Esophagus (tissue), 2 donors: Measurements from ENCODE around the gene SPATA21. TPM values are rescaled to one million over a fixed set of nuclear protein-coding genes. Genes with fewer than 3 reads are reported as not detected.
"Not testable (repeated sequence)": the region's sequence is repeated elsewhere in the genome, so short reads cannot be mapped to it uniquely, and the experiment has no call there.

Experiments used
- H3K27ac ChIP-seq, 2 donors: one replicate each; pipeline ENCODE4 v1.5.1; 2013; ENCODE audit warnings: low read depth in 2 of 2, mild to moderate bottlenecking in 2 of 2, inconsistent platforms in 1 of 2, low read length in 1 of 2, moderate library complexity in 1 of 2
- H3K27me3 ChIP-seq, 2 donors: one replicate each; pipeline ENCODE4 v1.6.1; 2013; ENCODE audit warnings: low read length in 2 of 2, control low read depth in 1 of 2, mild to moderate bottlenecking in 1 of 2; ENCODE audit not compliant: insufficient read depth in 2 of 2, control insufficient read depth in 1 of 2
- H3K36me3 ChIP-seq, 2 donors: one replicate each; pipeline ENCODE4 v1.6.1; 2013; ENCODE audit warnings: low read length in 1 of 2; ENCODE audit not compliant: control insufficient read depth in 2 of 2, insufficient read depth in 2 of 2
- H3K4me1 ChIP-seq, 2 donors: one replicate each; pipeline ENCODE4 v1.6.1; 2013; ENCODE audit warnings: low read length in 1 of 2; ENCODE audit not compliant: control insufficient read depth in 2 of 2, insufficient read depth in 2 of 2
- H3K4me3 ChIP-seq, 2 donors: one replicate each; pipeline ENCODE4 v1.5.1; 2013; ENCODE audit warnings: low read length in 2 of 2, mild to moderate bottlenecking in 2 of 2, low read depth in 1 of 2, moderate library complexity in 1 of 2
- H3K9me3 ChIP-seq, 2 donors: one replicate each; pipeline ENCODE4 v1.6.1; 2013; ENCODE audit warnings: mild to moderate bottlenecking in 2 of 2, low read depth in 1 of 2, low read length in 1 of 2, moderate library complexity in 1 of 2; ENCODE audit not compliant: control insufficient read depth in 2 of 2, insufficient read depth in 1 of 2
- WGBS, 2 donors: extraction: QIAGEN DNeasy Blood & Tissue Kit; methylation state at CpG; one replicate each; pipeline ENCODE4 v1.1.7; 2013; 5-methylcytosine and 5-hydroxymethylcytosine counted together
- polyA plus RNA-seq, 2 donors: library from polyadenylated mRNA; stranded (reverse); fragments of 200-250 nt; gene quantifications; one replicate each; pipeline ENCODE4 v1.2.3, GENCODE V29; 2013
- donor health status: healthy with polysubstance abuse.
- donor health status: Bipolar disorder and iron deficiency.

Gene SPATA21
- polyA plus RNA-seq, 2 donors: 0.08 to 0.13 TPM

- not testable (repeated sequence) for H3K4me1 ChIP-seq, H3K4me3 ChIP-seq, H3K27me3 ChIP-seq, H3K27ac ChIP-seq, H3K9me3 ChIP-seq
- 99 to 100% methylated on average over 2 of the region's 2 CpGs for WGBS, 2 donors
- peaks cover 0 to 23% of the 10 kb centered on the region in 2 donors for H3K36me3 ChIP-seq
Observed at GRCh38 chr1:16474891-16475290, 37.7 kb upstream of the SPATA21 start.

GRCh38 chr1:16474166-16474800 is 37.1 kb upstream of the SPATA21 start:
- Histone ChIP-seq H3K27ac (no peak overlapping the region), H3K9me3 (no peaks in the 10 kb centered on the region), H3K27me3 (no peaks in the 10 kb centered on the region), H3K4me1 (no peaks in the 10 kb centered on the region), H3K36me3 (peaks cover 0 to 23% of the 10 kb centered on the region in 2 donors), H3K4me3 (no peak overlapping the region)
- 90% methylated on average over 28 of the region's 28 CpGs for WGBS, 2 donors

GRCh38 chr1:16468558-16468957 is 31.3 kb upstream of the SPATA21 start:
- Histone ChIP-seq H3K36me3 (peaks cover 0 to 5% of the 10 kb centered on the region in 2 donors), H3K9me3 (no peaks in the 10 kb centered on the region), H3K27ac (no peak overlapping the region), H3K4me1 (no peaks in the 10 kb centered on the region), H3K27me3 (no peaks in the 10 kb centered on the region), H3K4me3 (no peak overlapping the region)
- WGBS, 2 donors: 78 to 89% methylated on average over 3 of the region's 3 CpGs

GRCh38 chr1:16464917-16465625 is 27.8 kb upstream of the SPATA21 start:
- Histone ChIP-seq H3K36me3 (peaks cover 0 to 14% of the 10 kb centered on the region in 2 donors), H3K4me3 (no peak overlapping the region), H3K27me3 (no peaks in the 10 kb centered on the region), H3K9me3 (no peaks in the 10 kb centered on the region), H3K4me1 (no peaks in the 10 kb centered on the region), H3K27ac (no peak overlapping the region)
- 91 to 92% methylated on average over 21 of the region's 21 CpGs for WGBS, 2 donors

GRCh38 chr1:16462773-16463330 is 25.6 kb upstream of the SPATA21 start:
- Histone ChIP-seq H3K4me1 (no peaks in the 10 kb centered on the region), H3K27ac (no peak overlapping the region), H3K9me3 (no peaks in the 10 kb centered on the region), H3K4me3 (no peak overlapping the region), H3K36me3 (peaks cover 8 to 24% of the 10 kb centered on the region in 2 donors), H3K27me3 (no peaks in the 10 kb centered on the region)
- whole genome bisulfite sequencing, 2 donors: 93 to 95% methylated on average over 7 of the region's 7 CpGs

GRCh38 chr1:16461681-16462080 is 24.5 kb upstream of the SPATA21 start:
- Histone ChIP-seq H3K27ac (no peak overlapping the region), H3K36me3 (peaks cover 8 to 26% of the 10 kb centered on the region in 2 donors), H3K27me3 (no peaks in the 10 kb centered on the region)

GRCh38 chr1:16459352-16459925 is 22.2 kb upstream of the SPATA21 start:
- H3K27me3 ChIP-seq: no peaks in the 10 kb centered on the region
- no peaks in the 10 kb centered on the region for H3K4me1 ChIP-seq
- H3K36me3 ChIP-seq: peaks cover 8 to 29% of the 10 kb centered on the region in 2 donors
- H3K27ac ChIP-seq: no peak overlapping the region
- 61 to 66% methylated on average over 6 of the region's 6 CpGs for WGBS, 2 donors
- H3K4me3 ChIP-seq: no peak overlapping the region
- H3K9me3 ChIP-seq: no peaks in the 10 kb centered on the region

More at GRCh38 chr1:16461681-16462080, 24.5 kb upstream of the SPATA21 start:
- WGBS, 2 donors: 97% methylated on average over 3 of the region's 3 CpGs
- no peaks in the 10 kb centered on the region for H3K4me1 ChIP-seq
- no peaks in the 10 kb centered on the region for H3K9me3 ChIP-seq
- no peak overlapping the region for H3K4me3 ChIP-seq

- Histone ChIP-seq H3K9me3 (no peaks in the 10 kb centered on the region), H3K36me3 (peaks cover 8 to 29% of the 10 kb centered on the region in 2 donors)
- WGBS, 2 donors: 68 to 78% methylated on average over 6 of the region's 6 CpGs
Observed at GRCh38 chr1:16458831-16459230, 21.6 kb upstream of the SPATA21 start.

GRCh38 chr1:16456151-16456550 is 18.9 kb upstream of the SPATA21 start:
- H3K36me3 ChIP-seq: peaks cover 17 to 35% of the 10 kb centered on the region in 2 donors
- H3K27ac ChIP-seq, H3K27me3 ChIP-seq, H3K4me1 ChIP-seq, H3K9me3 ChIP-seq, H3K4me3 ChIP-seq: not testable (repeated sequence)
- 71 to 81% methylated on average over 10 of the region's 10 CpGs for WGBS, 2 donors

More at GRCh38 chr1:16458831-16459230, 21.6 kb upstream of the SPATA21 start:
- no peaks in the 10 kb centered on the region for H3K4me1 ChIP-seq
- H3K27ac ChIP-seq: peak overlapping the region in 1 of 2 donors; percentile 15
- no peaks in the 10 kb centered on the region for H3K27me3 ChIP-seq
- H3K4me3 ChIP-seq: no peak overlapping the region
